ENCODE measurements around the gene LCN15.
"Not testable (repeated sequence)": the region's sequence is repeated elsewhere in the genome, so short reads cannot be mapped to it uniquely, and the experiment has no call there.

Gene LCN15

GRCh38 chr9:136773386-136774044 lies 9.2 kb upstream of the LCN15 start:
- DNase-seq: no peak

GRCh38 chr9:136771907-136772415 lies 7.6 kb upstream of the LCN15 start:
- no peak for DNase-seq

GRCh38 chr9:136769710-136770191 lies 5.4 kb upstream of the LCN15 start:
- DNase-seq: peak; percentile 18

GRCh38 chr9:136766410-136767120 lies 2.2 kb upstream of the LCN15 start:
- DNase-seq: peak; percentile 29

- DNase-seq: not testable (repeated sequence)
Measured at GRCh38 chr9:136765745-136766409, 1.6 kb upstream of the LCN15 start.

GRCh38 chr9:136765041-136765440 lies 723 bp upstream of the LCN15 start:
- DNase-seq: no peak

- DNase-seq: no peak
Measured at GRCh38 chr9:136763649-136764035, 676 bp downstream of the LCN15 start.

GRCh38 chr9:136762915-136763648 lies 1.2 kb downstream of the LCN15 start:
- no peak for DNase-seq

GRCh38 chr9:136762221-136762691 lies 2.1 kb downstream of the LCN15 start:
- DNase-seq: no peak

- no peak for DNase-seq
Measured at GRCh38 chr9:136761545-136761981, 2.8 kb downstream of the LCN15 start.

GRCh38 chr9:136760834-136761544 lies 3.3 kb downstream of the LCN15 start:
- DNase-seq: not testable (repeated sequence)

- DNase-seq: no peak
Measured at GRCh38 chr9:136760424-136760823, 3.9 kb downstream of the LCN15 start.

GRCh38 chr9:136759436-136760325 lies 4.6 kb downstream of the LCN15 start:
- DNase-seq: no peak

- DNase-seq: no peak
Measured at GRCh38 chr9:136759001-136759400, 5.3 kb downstream of the LCN15 start.

GRCh38 chr9:136757751-136758140 lies 6.6 kb downstream of the LCN15 start:
- DNase-seq: no peak

- DNase-seq: no peak
Measured at GRCh38 chr9:136757328-136757727, 7.0 kb downstream of the LCN15 start.

- DNase-seq: no peak
Measured at GRCh38 chr9:136756836-136757235, 7.5 kb downstream of the LCN15 start.

GRCh38 chr9:136756134-136756438 lies 8.2 kb downstream of the LCN15 start:
- DNase-seq: no peak

GRCh38 chr9:136755302-136756133 lies 8.8 kb downstream of the LCN15 start:
- DNase-seq: not testable (repeated sequence)

- no peak for DNase-seq
Measured at GRCh38 chr9:136754626-136755301, 9.6 kb downstream of the LCN15 start.

All from NCI-H1092 (cell line).